Type B pancreatic cell (in vitro differentiated cells): ENCODE measurements around the gene KLHL17. TPM values are rescaled to one million over a fixed set of nuclear protein-coding genes. Genes with fewer than 3 reads are reported as not detected.
A peak's percentile ranks its signal among the peaks of the same experiment; 100 is the strongest.

ENCODE experiments used
- DNase-seq: peaks from one replicate; pipeline ENCODE4 v3.0.0; 2021; ENCODE audit warnings: mixed read lengths; ENCODE audit not compliant: unreplicated experiment; ENCODE audit errors: extremely low spot score
- H3K27ac Mint-ChIP-seq: 2 replicates; pipeline ENCODE4 v1.8.0; 2021; ENCODE audit warnings: mild to moderate bottlenecking, mixed read lengths
- H3K27me3 Mint-ChIP-seq: 2 replicates; pipeline ENCODE4 v1.8.0; 2021; ENCODE audit warnings: mixed read lengths
- H3K36me3 Mint-ChIP-seq: 2 replicates; pipeline ENCODE4 v1.8.0; 2021; ENCODE audit warnings: mixed read lengths
- H3K4me1 Mint-ChIP-seq: one replicate; pipeline ENCODE4 v1.8.0; 2021; ENCODE audit warnings: mixed read lengths; ENCODE audit not compliant: unreplicated experiment
- H3K4me3 Mint-ChIP-seq: 2 replicates; pipeline ENCODE4 v1.8.0; 2021; ENCODE audit warnings: mild to moderate bottlenecking, mixed read lengths
- H3K9me3 Mint-ChIP-seq: 2 replicates; pipeline ENCODE4 v1.8.0; 2021; ENCODE audit warnings: mixed read lengths
- total RNA-seq: library from RNA; stranded (reverse); gene quantifications from 2 replicates; pipeline ENCODE4 v1.2.1, GENCODE V29; 2021; ENCODE audit warnings: low replicate concordance
- TF ChIP-seq, protein P1 (sequence below): fragments of 200-600 bp; sonication (generic); conservative IDR thresholded peaks from 2 replicates; pipeline ENCODE4 v1.5.0; 2021; ENCODE audit warnings: antibody characterized with exemption, mild to moderate bottlenecking

Gene KLHL17
- total RNA-seq, 1 donor from 2014 or later: 42.2 TPM

DNA sequence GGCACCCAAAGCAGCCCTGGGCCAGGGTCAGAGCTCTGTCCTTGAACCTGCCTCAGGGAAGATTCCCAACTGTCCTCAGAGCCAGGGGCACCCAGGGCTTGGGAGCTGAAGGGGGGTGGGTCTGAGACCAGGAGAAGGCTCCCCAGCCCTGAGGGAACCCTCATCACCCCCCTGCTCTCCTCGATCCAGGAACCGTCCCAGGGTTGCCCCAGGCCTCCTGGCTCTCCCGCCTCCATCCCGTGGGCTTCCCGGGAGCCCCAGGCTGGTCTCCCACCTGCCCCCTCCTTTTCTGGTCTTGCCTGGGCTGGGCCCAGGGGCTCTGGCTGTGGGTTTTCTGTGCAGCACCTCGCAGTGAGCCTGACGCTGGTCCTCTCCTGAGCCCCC is 43.3 kb upstream of the KLHL17 start:
- H3K4me1 Mint-ChIP-seq: peaks cover 31% of the 10 kb centered on the region

DNA sequence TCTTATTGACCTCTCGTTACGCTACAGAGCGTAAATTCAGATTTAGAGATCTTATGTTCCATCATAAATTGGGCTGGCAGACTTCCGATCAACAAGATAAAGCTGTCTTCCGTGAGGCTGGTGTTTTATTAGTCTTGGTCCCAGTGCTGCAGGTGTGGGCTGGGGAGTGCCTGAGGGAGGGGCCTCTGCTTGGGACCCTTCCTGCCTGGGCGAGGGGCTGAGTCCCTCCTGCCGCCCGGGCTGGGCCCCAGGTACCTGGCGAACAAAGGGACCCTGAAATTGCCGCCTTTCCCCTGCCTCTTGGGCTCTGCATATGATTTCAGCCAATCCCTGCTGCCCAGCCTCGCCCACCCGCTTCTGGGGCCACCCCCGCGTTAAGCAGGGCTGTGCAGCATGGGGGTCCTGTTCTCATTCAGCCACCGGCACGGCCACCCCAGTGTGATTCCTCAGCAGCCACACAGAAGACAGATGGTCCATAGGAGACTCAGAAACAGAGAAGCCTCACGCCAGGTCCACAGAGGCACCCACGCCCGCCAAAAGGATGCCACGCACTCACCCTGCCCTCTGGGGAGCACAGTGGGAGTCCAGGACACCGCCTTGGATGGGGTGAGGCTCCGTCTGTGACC is 42.8 kb upstream of the KLHL17 start:
- Mint-ChIP-seq H3K27ac (no peak overlapping the region), H3K4me1 (peaks cover 27% of the 10 kb centered on the region), H3K36me3 (peaks cover 4% of the 10 kb centered on the region), H3K27me3 (peaks cover 48% of the 10 kb centered on the region), H3K4me3 (peak overlapping the region; percentile 54), H3K9me3 (no peaks in the 10 kb centered on the region)
- TF ChIP-seq, protein P1, sequence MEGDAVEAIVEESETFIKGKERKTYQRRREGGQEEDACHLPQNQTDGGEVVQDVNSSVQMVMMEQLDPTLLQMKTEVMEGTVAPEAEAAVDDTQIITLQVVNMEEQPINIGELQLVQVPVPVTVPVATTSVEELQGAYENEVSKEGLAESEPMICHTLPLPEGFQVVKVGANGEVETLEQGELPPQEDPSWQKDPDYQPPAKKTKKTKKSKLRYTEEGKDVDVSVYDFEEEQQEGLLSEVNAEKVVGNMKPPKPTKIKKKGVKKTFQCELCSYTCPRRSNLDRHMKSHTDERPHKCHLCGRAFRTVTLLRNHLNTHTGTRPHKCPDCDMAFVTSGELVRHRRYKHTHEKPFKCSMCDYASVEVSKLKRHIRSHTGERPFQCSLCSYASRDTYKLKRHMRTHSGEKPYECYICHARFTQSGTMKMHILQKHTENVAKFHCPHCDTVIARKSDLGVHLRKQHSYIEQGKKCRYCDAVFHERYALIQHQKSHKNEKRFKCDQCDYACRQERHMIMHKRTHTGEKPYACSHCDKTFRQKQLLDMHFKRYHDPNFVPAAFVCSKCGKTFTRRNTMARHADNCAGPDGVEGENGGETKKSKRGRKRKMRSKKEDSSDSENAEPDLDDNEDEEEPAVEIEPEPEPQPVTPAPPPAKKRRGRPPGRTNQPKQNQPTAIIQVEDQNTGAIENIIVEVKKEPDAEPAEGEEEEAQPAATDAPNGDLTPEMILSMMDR: no peak
- no peak for DNase-seq

More for the DNA sequence above, 43.3 kb upstream of the KLHL17 start:
- DNase-seq: no peak
- peaks cover 48% of the 10 kb centered on the region for H3K27me3 Mint-ChIP-seq
- no peak overlapping the region for H3K27ac Mint-ChIP-seq
- H3K4me3 Mint-ChIP-seq: no peak overlapping the region
- peaks cover 4% of the 10 kb centered on the region for H3K36me3 Mint-ChIP-seq
- no peaks in the 10 kb centered on the region for H3K9me3 Mint-ChIP-seq
- TF ChIP-seq, protein P1: no peak

DNA sequence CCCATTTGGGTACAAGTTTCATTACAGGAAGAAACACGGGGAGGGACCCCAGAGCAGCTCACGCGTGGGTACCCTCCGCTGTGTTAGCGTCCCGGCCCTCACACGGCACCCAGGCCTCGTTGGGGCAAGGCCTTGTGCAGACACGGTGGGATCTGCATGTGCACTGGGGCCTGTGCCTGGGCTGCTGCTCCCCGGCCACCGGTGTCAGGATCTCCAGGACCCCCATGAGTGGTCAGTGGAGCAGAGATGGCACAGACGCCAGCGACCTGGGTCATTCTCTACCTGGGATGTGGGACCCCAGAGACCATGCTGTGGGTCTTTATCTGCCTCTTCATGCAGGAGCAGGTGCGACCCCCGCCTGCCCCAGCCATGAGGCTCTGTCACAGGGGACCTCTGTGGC is 42.0 kb upstream of the KLHL17 start:
- H3K27ac Mint-ChIP-seq: no peak overlapping the region
- no peak for DNase-seq
- no peak overlapping the region for H3K4me3 Mint-ChIP-seq
- no peaks in the 10 kb centered on the region for H3K9me3 Mint-ChIP-seq
- TF ChIP-seq, protein P1: no peak
- peaks cover 49% of the 10 kb centered on the region for H3K27me3 Mint-ChIP-seq
- H3K36me3 Mint-ChIP-seq: peaks cover 4% of the 10 kb centered on the region
- H3K4me1 Mint-ChIP-seq: peaks cover 25% of the 10 kb centered on the region

DNA sequence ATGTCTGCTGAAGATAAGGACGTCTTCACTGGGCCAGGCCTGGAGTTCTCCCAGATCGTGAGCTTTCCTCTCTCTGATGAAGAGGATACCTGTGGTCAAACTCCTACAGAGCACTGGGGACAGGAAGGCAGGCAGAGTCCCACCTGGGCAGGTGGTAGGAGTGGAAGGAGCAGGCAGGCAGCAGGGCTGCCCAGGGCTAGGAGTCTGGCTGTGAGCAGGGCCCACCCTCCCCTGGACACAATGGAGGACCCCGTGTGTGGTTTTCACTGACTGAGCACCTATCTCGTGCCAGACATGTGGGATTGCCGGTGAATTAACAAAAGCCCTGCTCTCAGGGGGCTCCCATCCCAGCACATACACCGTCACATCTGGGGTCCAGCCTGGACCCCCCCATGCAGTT is 41.5 kb upstream of the KLHL17 start:
- Mint-ChIP-seq H3K36me3 (peaks cover 4% of the 10 kb centered on the region), H3K9me3 (no peaks in the 10 kb centered on the region), H3K27ac (no peak overlapping the region), H3K27me3 (peaks cover 49% of the 10 kb centered on the region), H3K4me1 (peaks cover 25% of the 10 kb centered on the region), H3K4me3 (peak overlapping the region; percentile 47)
- TF ChIP-seq, protein P1: no peak
- DNase-seq: no peak

- peaks cover 25% of the 10 kb centered on the region for H3K4me1 Mint-ChIP-seq
- peaks cover 4% of the 10 kb centered on the region for H3K36me3 Mint-ChIP-seq
- no peaks in the 10 kb centered on the region for H3K9me3 Mint-ChIP-seq
- no peak overlapping the region for H3K4me3 Mint-ChIP-seq
- TF ChIP-seq, protein P1: no peak
- H3K27ac Mint-ChIP-seq: no peak overlapping the region
- DNase-seq: no peak
- H3K27me3 Mint-ChIP-seq: peaks cover 45% of the 10 kb centered on the region
Observed at GRCh38 chr1:919271-919872, 41.0 kb upstream of the KLHL17 start.
